H1 (cell line): ENCODE measurements around the gene NPR2. TPM values are rescaled to one million over a fixed set of nuclear protein-coding genes. Genes with fewer than 3 reads are reported as not detected.

Source experiments
- CTCF ChIA-PET: fragments of 300-600 bp; sonication (Branson Sonifier 250); formaldehyde crosslinking; loops from one replicate; lab custom pipeline; 2021; ENCODE audit not compliant: partially characterized antibody; lab: Charles Lee
- POLR2A ChIA-PET: fragments of 300-600 bp; sonication (Branson Sonifier 250); formaldehyde crosslinking; loops from one replicate; lab custom pipeline; 2021; ENCODE audit warnings: inconsistent platforms; ENCODE audit not compliant: partially characterized antibody; lab: Charles Lee
- DNase-seq, 2 experiments: peaks; one replicate each; pipeline versions ENCODE4 v3.0.0 to v3.0.0-alpha.2; 2010 to 2022; ENCODE audit warnings: low spot score in 2 of 2, low read depth in 1 of 2, mixed read lengths in 1 of 2
- FAIRE-seq: peaks from 2 replicates; lab custom pipeline; 2011; peaks lifted over from hg19 to GRCh38; lab: Jason Lieb, UNC
- H2AFZ ChIP-seq: 2 replicates; pipeline ENCODE4 v1.8.1; 2012; ENCODE audit warnings: low read length, inconsistent platforms
- H2AK5ac ChIP-seq: 2 replicates; pipeline ENCODE4 v1.6.1; 2013; ENCODE audit warnings: low read depth, low read length
- H2BK120ac ChIP-seq: replicated peaks from 2 replicates; pipeline ENCODE3; 2013; ENCODE audit warnings: low read depth, low read length, inconsistent platforms
- H2BK12ac ChIP-seq: 2 replicates; pipeline ENCODE4 v1.6.1; 2013; ENCODE audit warnings: low read depth, low read length
- H2BK15ac ChIP-seq: 2 replicates; pipeline ENCODE4 v1.6.1; 2013; ENCODE audit warnings: low read length
- H2BK20ac ChIP-seq: 2 replicates; pipeline ENCODE4 v1.6.1; 2013; ENCODE audit warnings: low read length
- H2BK5ac ChIP-seq: 2 replicates; pipeline ENCODE4 v1.6.1; 2013; ENCODE audit warnings: low read depth, low read length
- H3K14ac ChIP-seq: 2 replicates; pipeline ENCODE4 v1.6.1; 2013; ENCODE audit warnings: inconsistent platforms; ENCODE audit not compliant: insufficient read length
- H3K18ac ChIP-seq: 2 replicates; pipeline ENCODE4 v1.6.1; 2013; ENCODE audit warnings: low read length; ENCODE audit errors: extremely low read depth
- H3K23ac ChIP-seq: 2 replicates; pipeline ENCODE4 v1.6.1; 2013; ENCODE audit warnings: inconsistent platforms; ENCODE audit not compliant: insufficient read length
- H3K23me2 ChIP-seq: 2 replicates; pipeline ENCODE4 v1.6.1; 2013; ENCODE audit warnings: low read depth, low read length
- H3K27ac ChIP-seq: 2 replicates; pipeline ENCODE4 v1.6.1; 2011; ENCODE audit warnings: low read depth, low read length, inconsistent platforms
- H3K27me3 ChIP-seq, 4 experiments: replicated peaks in 1 of 4; 1 replicate in 1 of 4; 2 replicates in 3 of 4; pipeline versions ENCODE4 v1.6.1 to v1.8.1; 2011 to 2013; ENCODE audit warnings: low read length in 3 of 4, mild to moderate bottlenecking in 3 of 4, inconsistent platforms in 2 of 4, mixed read lengths in 2 of 4, moderate library complexity in 1 of 4; ENCODE audit not compliant: control insufficient read depth in 3 of 4, insufficient read depth in 3 of 4; ENCODE audit errors: extremely low read depth in 1 of 4
- H3K36me3 ChIP-seq, 4 experiments: 2 replicates each; pipeline versions ENCODE4 v1.6.1 to v1.8.1; 2011 to 2013; ENCODE audit warnings: mild to moderate bottlenecking in 4 of 4, low read length in 3 of 4, moderate library complexity in 2 of 4, control low read depth in 1 of 4, inconsistent platforms in 1 of 4; ENCODE audit not compliant: insufficient read depth in 4 of 4, control insufficient read depth in 2 of 4
- H3K4ac ChIP-seq: replicated peaks from 2 replicates; pipeline ENCODE3; 2013; ENCODE audit warnings: low read length, low read depth, mixed read lengths, inconsistent platforms; ENCODE audit not compliant: insufficient read length
- H3K4me1 ChIP-seq, 4 experiments: replicated peaks in 1 of 4; 1 replicate in 1 of 4; 2 replicates in 3 of 4; pipeline versions ENCODE4 v1.6.1 to v1.8.1; 2011 to 2013; ENCODE audit warnings: low read length in 3 of 4, inconsistent platforms in 2 of 4, mixed read lengths in 1 of 4; ENCODE audit not compliant: insufficient read depth in 4 of 4, control insufficient read depth in 3 of 4
- H3K4me2 ChIP-seq, 2 experiments: 2 replicates each; pipeline versions ENCODE4 v1.6.1 to v1.8.1; 2011 to 2013; ENCODE audit warnings: low read depth in 2 of 2, low read length in 2 of 2, control low read depth in 1 of 2, inconsistent platforms in 1 of 2, mild to moderate bottlenecking in 1 of 2; ENCODE audit not compliant: insufficient read depth in 1 of 2
- H3K4me3 ChIP-seq, 4 experiments: fragments of 200-600, 300-600 bp in 1 of 4; sonication (generic), shearing (Covaris generic), sonication (Bioruptor Twin) in 1 of 4; 2 replicates each; pipeline versions ENCODE4 v1.5.1 to v1.8.1; 2011 to 2016; ENCODE audit warnings: low read length in 4 of 4, low read depth in 3 of 4, control low read depth in 2 of 4, inconsistent platforms in 2 of 4, mild to moderate bottlenecking in 2 of 4, mixed read lengths in 1 of 4, moderate library complexity in 1 of 4; ENCODE audit not compliant: insufficient read depth in 2 of 4; ENCODE audit errors: extremely low read depth in 1 of 4
- H3K56ac ChIP-seq: replicated peaks from 2 replicates; pipeline ENCODE3; 2013; ENCODE audit warnings: low read depth, mild to moderate bottlenecking, mixed read lengths, low read length, inconsistent platforms; ENCODE audit not compliant: insufficient read length
- H3K79me1 ChIP-seq: 2 replicates; pipeline ENCODE4 v1.6.1; 2013; ENCODE audit warnings: low read depth, low read length, control low read depth
- H3K79me2 ChIP-seq, 2 experiments: 2 replicates each; pipeline versions ENCODE4 v1.6.1 to v1.8.1; 2012 to 2013; ENCODE audit warnings: low read length in 2 of 2, mild to moderate bottlenecking in 2 of 2, inconsistent platforms in 1 of 2; ENCODE audit not compliant: insufficient read depth in 2 of 2, control insufficient read depth in 1 of 2
- H3K9ac ChIP-seq, 4 experiments: replicated peaks in 1 of 4; 1 replicate in 1 of 4; 2 replicates in 3 of 4; pipeline versions ENCODE4 v1.6.1 to v1.8.1; 2011 to 2013; ENCODE audit warnings: low read depth in 3 of 4, low read length in 3 of 4, control low read depth in 2 of 4, mild to moderate bottlenecking in 2 of 4, moderate library complexity in 2 of 4, inconsistent platforms in 1 of 4; ENCODE audit errors: extremely low read depth in 1 of 4
- H3K9me3 ChIP-seq, 2 experiments: 2 replicates each; pipeline versions ENCODE4 v1.6.1 to v1.8.1; 2012 to 2013; ENCODE audit warnings: mild to moderate bottlenecking in 2 of 2, moderate library complexity in 2 of 2, control low read depth in 1 of 2, inconsistent platforms in 1 of 2, low read depth in 1 of 2, low read length in 1 of 2, mixed read lengths in 1 of 2; ENCODE audit not compliant: insufficient read depth in 2 of 2
- H4K20me1 ChIP-seq, 2 experiments: replicated peaks in 1 of 2; 2 replicates each; pipeline versions ENCODE3 to v1.8.1; 2011 to 2013; ENCODE audit warnings: inconsistent platforms in 2 of 2, low read length in 2 of 2, mild to moderate bottlenecking in 1 of 2; ENCODE audit not compliant: insufficient read depth in 2 of 2, control insufficient read depth in 1 of 2
- H4K5ac ChIP-seq: 2 replicates; pipeline ENCODE4 v1.6.1; 2013; ENCODE audit warnings: low read length, low read depth, mixed read lengths, inconsistent platforms; ENCODE audit not compliant: insufficient read length
- H4K8ac ChIP-seq: 2 replicates; pipeline ENCODE4 v1.8.0; 2013; ENCODE audit warnings: mild to moderate bottlenecking, moderate library complexity, low read length, inconsistent platforms; ENCODE audit not compliant: insufficient read depth; ENCODE audit errors: extremely low read depth
- H4K91ac ChIP-seq: replicated peaks from 2 replicates; pipeline ENCODE3; 2013; ENCODE audit warnings: low read length, mixed read lengths, inconsistent platforms; ENCODE audit not compliant: insufficient read length
- KDM4A ChIP-seq: IDR thresholded peaks from one replicate; pipeline ENCODE4 v1.7.1; 2012; ENCODE audit warnings: low read depth, mild to moderate bottlenecking, moderate library complexity, low read length, inconsistent platforms; ENCODE audit not compliant: severe bottlenecking
- SAP30 ChIP-seq: fragments of 300-600 bp; sonication (generic); IDR thresholded peaks from 2 replicates; pipeline ENCODE4 v1.7.1; 2012; ENCODE audit warnings: low read length, moderate library complexity, mild to moderate bottlenecking, inconsistent platforms; ENCODE audit not compliant: insufficient read depth, insufficient replicate concordance
- SIN3A ChIP-seq, 2 experiments: IDR thresholded peaks in 1 of 2; conservative IDR thresholded peaks in 1 of 2; 2 replicates each; pipeline ENCODE4 v1.6.1; 2011 to 2012; ENCODE audit warnings: low read length in 2 of 2, improper control_type of control experiment in 1 of 2, low read depth in 1 of 2, mild to moderate bottlenecking in 1 of 2
- TAF1 ChIP-seq: IDR thresholded peaks from 2 replicates; pipeline ENCODE4 v1.6.1; 2011; ENCODE audit warnings: mild to moderate bottlenecking, low read depth, low read length
- YY1 ChIP-seq: IDR thresholded peaks from 2 replicates; pipeline ENCODE4 v1.6.1; 2011; ENCODE audit warnings: low read depth, mild to moderate bottlenecking, low read length
- WGBS, 2 experiments: shearing (Covaris generic) in 1 of 2; methylation state at CpG; one replicate each; pipeline versions ENCODE4 v1.1.6 to v1.1.7; 2013 to 2015; ENCODE audit warnings: low lambda C conversion rate in 2 of 2, mixed read lengths in 2 of 2, inconsistent platforms in 1 of 2, low coverage in 1 of 2, missing lambda C conversion rate in 1 of 2; ENCODE audit not compliant: insufficient replicate concordance in 2 of 2, insufficient coverage in 1 of 2, insufficient read length in 1 of 2; ENCODE audit errors: extremely low coverage in 1 of 2, missing lambda C conversion rate in 1 of 2; 5-methylcytosine and 5-hydroxymethylcytosine counted together
- polyA plus RNA-seq, 7 experiments: library from polyadenylated mRNA; depleted of rRNA in 3 of 7; stranded (reverse) in 5 of 7; unstranded in 2 of 7; fragments of >200 nt in 5 of 7; fragments of 200-250 nt in 2 of 7; gene quantifications; 1 replicate in 5 of 7; 2 replicates in 1 of 7; 4 replicates in 1 of 7; pipeline versions ENCODE4 v1.2.1 to v1.2.3, GENCODE V29; 2011 to 2013; ENCODE audit warnings: missing spikeins in 2 of 7, mixed read lengths in 2 of 7
- total RNA-seq: library from RNA; stranded (reverse); fragmentation: NEBNext Ultra II Directional; extraction: Animal tissue kit (Norgen Biotek cat#: 25700); gene quantifications from 2 replicates; pipeline ENCODE4 v1.2.1, GENCODE V29; 2021

Gene NPR2
- total and polyA plus RNA-seq, 2 of the 8 experiments (the other 6 are each of a cell fraction or from before 2014, with no cell fraction given) = 11.0 to 17.0 TPM

- Histone ChIP-seq H3K9me3 (no peaks in the 10 kb centered on the region), H3K79me1 (peaks cover 9% of the 10 kb centered on the region; the same call in 1 of the 2 replicates), H3K56ac (no peak overlapping the region), H4K20me1 (peaks cover 11 to 19% of the 10 kb centered on the region in 2 experiments), H4K8ac (peak overlapping the region; percentile 70; the same call in 1 of the 2 replicates), H3K23ac (no peak overlapping the region), H3K9ac (peak overlapping the region in 3 of 4 experiments; percentile 57 to 69 (median 66); a peak in 6 of 7 replicates), H2AK5ac (no peak overlapping the region), H3K4ac (no peak overlapping the region), H3K18ac (no peak overlapping the region), H3K27ac (0 out of 2 replicates have a peak overlapping the region, but pooled peaks have one; percentile 38), H2BK120ac (no peak overlapping the region), H3K27me3 (no peaks in the 10 kb centered on the region), H3K4me2 (peak overlapping the region; percentile 98 to 99), H2BK15ac (no peak overlapping the region; the same call in 1 of the 2 replicates), H4K91ac (no peak overlapping the region), H3K4me3 (peak overlapping the region; percentile 88 to 98 (median 94)), H2AFZ (peak overlapping the region; percentile 30; the same call in 1 of the 2 replicates), H3K79me2 (peaks cover 21 to 35% of the 10 kb centered on the region in 2 experiments), H3K4me1 (peaks cover 0 to 19% (median 5%) of the 10 kb centered on the region in 4 experiments; a peak in 5 of 7 replicates), H2BK20ac (no peak overlapping the region), H3K36me3 (peaks cover 3 to 26% (median 15%) of the 10 kb centered on the region in 4 experiments; a peak in 6 of 8 replicates), H3K23me2 (peaks cover 11% of the 10 kb centered on the region), H4K5ac (peak overlapping the region; percentile 84), H2BK5ac (peak overlapping the region; percentile 80), H3K14ac (no peak overlapping the region), H2BK12ac (0 out of 2 replicates have a peak overlapping the region, but pooled peaks have one; percentile 12)
- POLR2A ChIA-PET = interaction anchor here (1.2 to 7.0 kb wide), 12 partner anchors 9 to 85 kb away, joined by 3 to 59 read pairs (median 8); partner anchors contain the start of genes ARHGEF39, CREB3, TLN1 and TPM2
- TF ChIP-seq SIN3A (conservative IDR thresholded peaks at IDR 0.05 in 1 of 2, IDR thresholded peaks at IDR 0.05 in 1 of 2; ENCODE audit: low read depth in 1 of 2, low read length in 2 of 2) = peak; percentile 28 to 43; a peak in 2 of 4 replicates
- 0 out of 2 replicates have a peak, but pooled peaks have one; percentile 21 for TF ChIP-seq YY1
- peak; percentile 80 for TF ChIP-seq SAP30
- peak; percentile 25 for TF ChIP-seq KDM4A
- TF ChIP-seq TAF1 = no peak
- 15% methylated on average over 18 of the region's 19 CpGs; no CpG with 5 or more reads in 1 of the 2 experiments for WGBS, 2 experiments
- FAIRE-seq (no peak), DNase-seq (no peak)
- CTCF ChIA-PET = interaction anchor here (0.5 to 7.2 kb wide), 12 partner anchors 9 to 258 kb away, joined by 3 to 87 read pairs (median 4); partner anchors contain the start of genes CREB3 and TLN1
Observed at GRCh38 chr9:35749515-35750255, 41.7 kb upstream of the NPR2 start.
